GM12892 (cell line): Measurements from ENCODE around the gene PRKCH.

Experiments used
- DNase-seq: peaks from one replicate; pipeline ENCODE4 v3.0.0; 2011; ENCODE audit not compliant: insufficient read length
- FAIRE-seq: peaks from 2 replicates; lab custom pipeline; 2011; peaks lifted over from hg19 to GRCh38; lab: Jason Lieb, UNC
- POLR2A ChIP-seq: IDR thresholded peaks from 2 replicates; pipeline ENCODE4 v1.6.1; 2011; ENCODE audit warnings: low read depth, low read length, control low read depth
- POLR2AphosphoS5 ChIP-seq: IDR thresholded peaks from 2 replicates; pipeline ENCODE4 v1.6.1; 2011; ENCODE audit warnings: low read depth, low read length, control low read depth
- TAF1 ChIP-seq: IDR thresholded peaks from 2 replicates; pipeline ENCODE4 v1.6.1; 2011; ENCODE audit warnings: low read depth, mild to moderate bottlenecking, control low read depth, low read length, borderline replicate concordance

PRKCH gene

GRCh38 chr14:61495809-61496208 is 174.4 kb downstream of the PRKCH start:
- no peak for DNase-seq
- no peak for FAIRE-seq
- TF ChIP-seq POLR2A: no peak
- TF ChIP-seq TAF1: no peak
- no peak for TF ChIP-seq POLR2AphosphoS5

DNA sequence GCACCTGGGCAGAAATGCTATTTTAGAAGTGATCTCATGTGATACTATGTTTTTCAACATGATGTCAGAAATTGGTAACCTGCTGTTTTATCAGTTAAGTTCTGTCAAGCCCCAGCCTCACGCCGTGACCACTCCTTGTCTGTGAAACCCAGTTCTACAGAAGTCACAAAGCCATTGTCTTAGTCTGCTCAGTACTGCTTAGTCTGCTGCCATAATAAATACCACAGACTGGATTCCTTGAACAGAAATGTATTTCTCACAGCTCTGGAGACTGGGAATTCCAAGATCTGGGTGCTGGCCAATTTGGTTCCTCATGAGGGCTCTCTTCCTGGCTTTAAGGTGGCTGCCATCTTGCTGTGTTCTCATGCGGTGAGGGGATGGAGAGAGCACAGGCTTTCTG is 176.9 kb downstream of the PRKCH start:
- FAIRE-seq (no peak), DNase-seq (no peak)
- TF ChIP-seq POLR2A (no peak), TAF1 (no peak), POLR2AphosphoS5 (no peak)

GRCh38 chr14:61498811-61499210 is 177.4 kb downstream of the PRKCH start:
- TF ChIP-seq POLR2AphosphoS5: no peak
- no peak for TF ChIP-seq POLR2A
- no peak for TF ChIP-seq TAF1
- DNase-seq: no peak
- no peak for FAIRE-seq

DNA sequence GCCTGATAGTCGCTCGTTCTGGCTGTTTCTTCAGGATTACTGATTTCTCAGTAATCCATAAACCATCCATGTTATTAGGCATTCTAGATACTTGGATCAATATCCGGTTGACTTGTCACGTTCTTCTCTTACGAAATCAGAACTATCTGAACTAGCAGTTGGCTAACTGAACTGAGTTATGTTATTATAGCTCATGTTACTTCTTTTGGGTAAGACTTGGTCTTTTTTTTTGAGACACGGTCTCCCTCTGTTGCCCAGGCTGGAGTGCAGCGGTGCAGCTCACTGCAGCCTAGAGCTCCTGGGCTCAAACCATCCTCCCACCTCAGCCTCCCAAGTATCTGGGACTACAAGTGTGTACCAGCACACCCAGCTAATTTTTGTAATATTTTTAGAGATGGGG is 178.6 kb downstream of the PRKCH start:
- DNase-seq (no peak), FAIRE-seq (peak; percentile 44)
- TF ChIP-seq TAF1 (no peak), POLR2A (no peak), POLR2AphosphoS5 (no peak)

- DNase-seq: no peak
- FAIRE-seq: no peak
- 0 out of 2 replicates have a peak, but pooled peaks have one; percentile 28 for TF ChIP-seq POLR2AphosphoS5
- TF ChIP-seq POLR2A: peak; percentile 42
- TF ChIP-seq TAF1: no peak
These were observed 180.5 kb downstream of the PRKCH start for GRCh38 chr14:61501714-61502458.

GRCh38 chr14:61502459-61503093 is 181.2 kb downstream of the PRKCH start:
- FAIRE-seq: no peak

GRCh38 chr14:61503167-61503801 is 181.9 kb downstream of the PRKCH start:
- DNase-seq: no peak
- FAIRE-seq: peak; percentile 80
- peak; percentile 33; the same call in 1 of the 2 replicates for TF ChIP-seq POLR2A
- no peak for TF ChIP-seq POLR2AphosphoS5
- TF ChIP-seq TAF1: no peak

More at GRCh38 chr14:61502459-61503093, 181.2 kb downstream of the PRKCH start:
- no peak for DNase-seq
- TF ChIP-seq TAF1: no peak

- FAIRE-seq (peak; percentile 14), DNase-seq (no peak)
- TF ChIP-seq POLR2AphosphoS5: no peak
- TF ChIP-seq POLR2A: no peak
- no peak for TF ChIP-seq TAF1
These were observed 183.5 kb downstream of the PRKCH start for GRCh38 chr14:61504901-61505300.

DNA sequence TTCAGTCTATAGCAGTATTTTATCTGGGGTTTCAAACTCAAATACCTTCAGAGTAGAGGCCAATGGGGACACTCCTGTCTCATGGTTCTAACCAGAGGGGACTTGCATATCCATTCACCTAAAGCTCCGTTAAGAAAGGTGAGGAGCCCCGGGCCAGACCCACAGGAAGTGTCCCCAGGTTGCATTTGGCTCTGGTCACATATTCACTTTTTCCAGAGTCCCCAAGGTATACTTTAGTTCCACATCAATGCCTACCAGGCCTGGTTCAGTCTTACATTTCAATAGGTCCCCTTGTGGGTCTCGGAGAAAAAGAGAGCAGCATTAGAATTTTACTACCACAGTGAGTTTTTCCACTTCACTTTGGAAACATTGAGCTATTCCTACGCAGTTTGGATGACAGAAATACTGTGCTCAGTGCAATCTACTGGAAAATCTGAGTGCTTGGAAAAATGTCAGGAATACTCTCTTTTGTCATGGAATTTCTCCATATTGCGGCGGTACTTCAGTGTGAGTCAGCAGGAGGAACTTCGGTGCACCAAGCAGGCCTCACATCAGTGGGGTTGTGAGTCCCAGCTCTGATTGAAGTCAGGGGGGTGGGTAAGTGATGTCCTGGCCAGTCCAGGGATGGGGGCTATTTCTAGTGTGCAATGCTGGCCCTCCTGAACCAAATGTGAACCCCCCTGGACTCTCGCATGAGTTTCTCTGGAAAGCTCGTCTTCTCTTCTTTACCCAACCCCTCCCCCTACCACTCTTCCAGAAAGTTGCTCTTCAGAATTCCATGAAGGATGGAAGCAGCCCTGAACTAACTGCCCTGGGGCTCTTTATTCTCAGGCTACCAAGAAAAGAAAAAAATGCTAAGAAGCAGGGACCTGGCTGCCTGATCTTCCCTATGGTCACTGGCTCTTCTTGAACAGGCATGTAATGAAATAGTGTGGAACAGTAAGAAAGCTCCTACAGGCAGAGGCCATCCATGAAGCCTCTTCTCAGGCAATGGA is 184.7 kb downstream of the PRKCH start:
- TF ChIP-seq POLR2AphosphoS5 (no peak), TAF1 (no peak)
- FAIRE-seq: no peak
- no peak for DNase-seq

DNA sequence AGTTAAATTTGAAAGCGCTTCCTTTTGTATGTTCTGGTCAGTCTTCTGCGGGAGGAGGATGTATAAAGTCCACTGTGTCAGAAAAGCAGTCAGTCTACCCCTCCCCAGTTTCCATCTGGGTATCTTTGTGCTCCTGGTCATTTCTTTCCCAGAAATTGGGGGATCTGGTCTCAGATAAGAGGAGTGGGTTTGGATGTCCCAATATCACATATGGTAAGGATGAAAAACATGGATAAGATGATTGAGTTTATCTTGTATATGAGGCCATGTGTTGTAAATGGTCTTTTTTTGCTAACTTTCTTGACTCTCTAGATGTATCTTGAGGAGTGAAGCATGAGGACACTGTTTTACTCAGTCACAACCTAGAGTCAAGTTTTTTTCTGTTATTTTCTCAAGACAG is 187.1 kb downstream of the PRKCH start:
- TF ChIP-seq TAF1 (no peak), POLR2A (no peak), POLR2AphosphoS5 (no peak)
- DNase-seq (no peak), FAIRE-seq (no peak)
